Natural killer cell (primary cell): ENCODE measurements around the gene PTPN14. TPM values are rescaled to one million over a fixed set of nuclear protein-coding genes. Genes with fewer than 3 reads are reported as not detected.

ENCODE experiments used
- ATAC-seq, 3 donors: fragments of 150-1000 bp in 2 of 3; fragments of 200-7000 bp in 1 of 3; cut with Tn5 transposase; 1 replicate in 1 of 3; 2 replicates in 2 of 3; pipeline ENCODE4 v1.10.0; 2021; ENCODE audit warnings: mild to moderate bottlenecking in 2 of 3, moderate library complexity in 2 of 3
- DNase-seq, 2 donors: peaks; one replicate each; pipeline versions ENCODE4 v3.0.0 to v3.0.0-alpha.2; 2013 to 2021; ENCODE audit warnings: mixed read lengths in 1 of 2
- H3K27ac ChIP-seq: one replicate; pipeline ENCODE4 v1.5.1; 2013; ENCODE audit warnings: mild to moderate bottlenecking, low read length
- H3K27me3 ChIP-seq: one replicate; pipeline ENCODE4 v1.6.1; 2013; ENCODE audit warnings: low read length; ENCODE audit not compliant: control insufficient read depth, insufficient read depth
- H3K36me3 ChIP-seq: one replicate; pipeline ENCODE4 v1.6.1; 2013; ENCODE audit warnings: low read length; ENCODE audit not compliant: control insufficient read depth, insufficient read depth
- H3K4me1 ChIP-seq: one replicate; pipeline ENCODE4 v1.6.1; 2013; ENCODE audit warnings: low read length; ENCODE audit not compliant: control insufficient read depth, insufficient read depth
- H3K4me3 ChIP-seq: one replicate; pipeline ENCODE4 v1.5.1; 2013; ENCODE audit warnings: low read length
- H3K9me3 ChIP-seq: one replicate; pipeline ENCODE4 v1.6.1; 2013; ENCODE audit warnings: low read length; ENCODE audit not compliant: control insufficient read depth, insufficient read depth
- H3K27ac Mint-ChIP-seq, 2 donors: one replicate each; pipeline ENCODE4 v1.8.0; 2022; ENCODE audit warnings: mild to moderate bottlenecking in 2 of 2, mixed read lengths in 2 of 2, moderate library complexity in 1 of 2
- H3K27me3 Mint-ChIP-seq, 2 donors: one replicate each; pipeline ENCODE4 v1.8.0; 2022; ENCODE audit warnings: low read depth in 2 of 2, mixed read lengths in 2 of 2
- H3K36me3 Mint-ChIP-seq: one replicate; pipeline ENCODE4 v1.8.0; 2022; ENCODE audit warnings: mixed read lengths
- H3K4me1 Mint-ChIP-seq, 2 donors: one replicate each; pipeline ENCODE4 v1.8.0; 2022; ENCODE audit warnings: mixed read lengths in 2 of 2
- H3K4me3 Mint-ChIP-seq: one replicate; pipeline ENCODE4 v1.8.0; 2022; ENCODE audit warnings: mild to moderate bottlenecking, moderate library complexity, mixed read lengths
- H3K9me3 Mint-ChIP-seq, 2 donors: one replicate each; pipeline ENCODE4 v1.8.0; 2022; ENCODE audit warnings: mixed read lengths in 2 of 2
- WGBS: methylation state at CpG from one replicate; pipeline ENCODE4 v1.1.7; 2013; ENCODE audit warnings: missing lambda C conversion rate; ENCODE audit not compliant: insufficient coverage; 5-methylcytosine and 5-hydroxymethylcytosine counted together
- intact Hi-C: fragments of 100-400 bp; cut with micrococcal nuclease; formaldehyde crosslinking; loops from one replicate; pipeline ENCODE4 v1.14.2; 2022
- total RNA-seq, 4 donors: library from RNA; stranded (reverse); fragments of 120-200 nt in 1 of 4; gene quantifications; one replicate each; pipeline versions ENCODE4 v1.2.3 to v1.2.4, GENCODE V29; 2013 to 2022
- TF ChIP-seq, protein P1 (sequence below): fragments of 200-600 bp; IDR thresholded peaks from one replicate; pipeline ENCODE4 v1.8.0; 2022; ENCODE audit warnings: antibody characterized with exemption

PTPN14 gene
- total RNA-seq, 3 donors from 2014 or later (not counting 1 experiment from before 2014, with no cell fraction given) = 0.02 TPM; not detected in 2

GRCh38 chr1:214466403-214467077 is 84.9 kb downstream of the PTPN14 start:
- no peaks in the 10 kb centered on the region for H3K9me3 ChIP-seq
- no peaks in the 10 kb centered on the region for H3K36me3 ChIP-seq
- Mint-ChIP-seq H3K27me3 (peaks cover 6 to 14% of the 10 kb centered on the region in 2 donors), H3K27ac (no peak overlapping the region), H3K9me3 (no peaks in the 10 kb centered on the region), H3K4me3 (no peak overlapping the region), H3K4me1 (no peaks in the 10 kb centered on the region), H3K36me3 (no peaks in the 10 kb centered on the region)
- H3K27ac ChIP-seq = no peak overlapping the region
- H3K27me3 ChIP-seq = no peaks in the 10 kb centered on the region
- intact Hi-C loops = no loop called here
- no peak overlapping the region for H3K4me3 ChIP-seq
- no peak for DNase-seq
- TF ChIP-seq, protein P1, sequence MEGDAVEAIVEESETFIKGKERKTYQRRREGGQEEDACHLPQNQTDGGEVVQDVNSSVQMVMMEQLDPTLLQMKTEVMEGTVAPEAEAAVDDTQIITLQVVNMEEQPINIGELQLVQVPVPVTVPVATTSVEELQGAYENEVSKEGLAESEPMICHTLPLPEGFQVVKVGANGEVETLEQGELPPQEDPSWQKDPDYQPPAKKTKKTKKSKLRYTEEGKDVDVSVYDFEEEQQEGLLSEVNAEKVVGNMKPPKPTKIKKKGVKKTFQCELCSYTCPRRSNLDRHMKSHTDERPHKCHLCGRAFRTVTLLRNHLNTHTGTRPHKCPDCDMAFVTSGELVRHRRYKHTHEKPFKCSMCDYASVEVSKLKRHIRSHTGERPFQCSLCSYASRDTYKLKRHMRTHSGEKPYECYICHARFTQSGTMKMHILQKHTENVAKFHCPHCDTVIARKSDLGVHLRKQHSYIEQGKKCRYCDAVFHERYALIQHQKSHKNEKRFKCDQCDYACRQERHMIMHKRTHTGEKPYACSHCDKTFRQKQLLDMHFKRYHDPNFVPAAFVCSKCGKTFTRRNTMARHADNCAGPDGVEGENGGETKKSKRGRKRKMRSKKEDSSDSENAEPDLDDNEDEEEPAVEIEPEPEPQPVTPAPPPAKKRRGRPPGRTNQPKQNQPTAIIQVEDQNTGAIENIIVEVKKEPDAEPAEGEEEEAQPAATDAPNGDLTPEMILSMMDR = no peak
- 67% methylated on average over 1 of the region's 3 CpGs for WGBS
- no peak for ATAC-seq
- H3K4me1 ChIP-seq = no peaks in the 10 kb centered on the region

- H3K36me3 ChIP-seq = no peaks in the 10 kb centered on the region
- H3K27me3 ChIP-seq = no peaks in the 10 kb centered on the region
- no peak overlapping the region for H3K27ac ChIP-seq
- 93% methylated on average over 30 of the region's 30 CpGs for WGBS
- H3K9me3 ChIP-seq = no peaks in the 10 kb centered on the region
- TF ChIP-seq, protein P1 = no peak
- intact Hi-C loops = no loop called here
- Mint-ChIP-seq H3K4me3 (no peak overlapping the region), H3K4me1 (no peaks in the 10 kb centered on the region), H3K27me3 (peaks cover 6 to 9% of the 10 kb centered on the region in 2 donors), H3K36me3 (no peaks in the 10 kb centered on the region), H3K27ac (no peak overlapping the region), H3K9me3 (no peaks in the 10 kb centered on the region)
- DNase-seq = no peak
- no peak for ATAC-seq
- no peak overlapping the region for H3K4me3 ChIP-seq
- no peaks in the 10 kb centered on the region for H3K4me1 ChIP-seq
Observed at GRCh38 chr1:214464445-214465287, 86.7 kb downstream of the PTPN14 start.

DNA sequence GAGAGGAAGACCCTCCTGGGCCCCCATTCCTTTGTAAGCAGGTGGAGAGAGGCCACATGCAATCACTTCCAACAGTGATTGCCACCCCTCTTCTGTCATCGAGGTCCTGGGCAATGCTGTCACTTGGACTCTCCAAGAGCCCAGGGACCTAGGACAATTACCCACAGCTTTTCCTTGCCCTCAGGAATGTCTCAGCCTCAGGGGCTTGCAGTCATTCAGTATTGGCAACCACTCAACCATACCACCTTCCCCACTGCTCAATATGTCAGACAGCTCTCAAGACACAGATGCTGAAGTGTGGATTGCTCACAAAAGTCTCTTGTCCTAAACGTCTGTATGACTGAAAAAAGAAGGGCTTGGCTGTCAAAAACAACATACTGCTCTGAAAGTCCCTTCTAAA is 87.8 kb downstream of the PTPN14 start:
- H3K27ac Mint-ChIP-seq = no peak overlapping the region

More for the DNA sequence above, 87.8 kb downstream of the PTPN14 start:
- Histone ChIP-seq H3K4me3 (no peak overlapping the region), H3K4me1 (no peaks in the 10 kb centered on the region), H3K36me3 (no peaks in the 10 kb centered on the region), H3K27me3 (no peaks in the 10 kb centered on the region), H3K9me3 (no peaks in the 10 kb centered on the region), H3K27ac (no peak overlapping the region)
- TF ChIP-seq, protein P1 = no peak
- Mint-ChIP-seq H3K27me3 (peaks cover under 1 to 3% of the 10 kb centered on the region in 2 donors), H3K4me1 (no peaks in the 10 kb centered on the region), H3K4me3 (no peak overlapping the region), H3K9me3 (no peaks in the 10 kb centered on the region), H3K36me3 (no peaks in the 10 kb centered on the region)
- ATAC-seq (no peak), DNase-seq (no peak)
- intact Hi-C loops = no loop called here
- WGBS = 72% methylated on average over 2 of the region's 2 CpGs
